Neutrophil (primary cell): ENCODE measurements around the gene PRKG1.

Source experiments
- H3K27ac ChIP-seq: fragments of 200-600 bp; sonication (generic); 2 replicates; pipeline ENCODE4 v1.5.1; 2016; ENCODE audit warnings: mild to moderate bottlenecking, moderate library complexity
- H3K27me3 ChIP-seq: fragments of 200-600 bp; sonication (generic); 2 replicates; pipeline ENCODE4 v1.6.0; 2016; ENCODE audit warnings: mild to moderate bottlenecking
- H3K36me3 ChIP-seq: fragments of 200-600 bp; sonication (generic); 2 replicates; pipeline ENCODE4 v1.5.1; 2017
- H3K4me1 ChIP-seq, 2 experiments: fragments of 200-600 bp in 1 of 2; sonication (generic) in 1 of 2; 1 replicate in 1 of 2; 2 replicates in 1 of 2; pipeline versions ENCODE4 v1.5.1 to v1.6.1; 2013 to 2016; ENCODE audit warnings: low read depth in 1 of 2, low read length in 1 of 2, mild to moderate bottlenecking in 1 of 2, moderate library complexity in 1 of 2; ENCODE audit not compliant: control insufficient read depth in 1 of 2, insufficient read depth in 1 of 2
- H3K4me3 ChIP-seq, 2 experiments: fragments of 200-600 bp in 1 of 2; sonication (generic) in 1 of 2; 1 replicate in 1 of 2; 2 replicates in 1 of 2; pipeline ENCODE4 v1.5.1; 2013 to 2016; ENCODE audit warnings: low read depth in 1 of 2, low read length in 1 of 2, mild to moderate bottlenecking in 1 of 2, moderate library complexity in 1 of 2
- H3K9me3 ChIP-seq: fragments of 200-600 bp; sonication (generic); 2 replicates; pipeline ENCODE4 v1.5.1; 2016
- CTCF ChIP-seq: fragments of 200-600 bp; sonication (generic); IDR thresholded peaks from 2 replicates; pipeline ENCODE4 v1.5.1; 2016; ENCODE audit warnings: antibody characterized with exemption

Gene PRKG1

GRCh38 chr10:51186361-51186760, 112.1 kb downstream of the PRKG1 start:
- Histone ChIP-seq H3K4me1 (no peaks in the 10 kb centered on the region), H3K9me3 (no peaks in the 10 kb centered on the region), H3K27ac (no peak overlapping the region), H3K27me3 (no peaks in the 10 kb centered on the region), H3K36me3 (no peaks in the 10 kb centered on the region), H3K4me3 (no peak overlapping the region)
- TF ChIP-seq CTCF: no peak

GRCh38 chr10:51188008-51188407, 113.7 kb downstream of the PRKG1 start:
- Histone ChIP-seq H3K9me3 (no peaks in the 10 kb centered on the region), H3K27me3 (no peaks in the 10 kb centered on the region), H3K27ac (no peak overlapping the region), H3K36me3 (no peaks in the 10 kb centered on the region), H3K4me3 (no peak overlapping the region), H3K4me1 (no peaks in the 10 kb centered on the region)
- TF ChIP-seq CTCF: no peak

- Histone ChIP-seq H3K27me3 (no peaks in the 10 kb centered on the region), H3K4me1 (no peaks in the 10 kb centered on the region), H3K9me3 (no peaks in the 10 kb centered on the region), H3K4me3 (no peak overlapping the region), H3K36me3 (no peaks in the 10 kb centered on the region), H3K27ac (no peak overlapping the region)
- no peak for TF ChIP-seq CTCF
Measured at GRCh38 chr10:51188866-51189265, 114.6 kb downstream of the PRKG1 start.

- Histone ChIP-seq H3K27ac (no peak overlapping the region), H3K4me3 (no peak overlapping the region), H3K27me3 (no peaks in the 10 kb centered on the region), H3K36me3 (no peaks in the 10 kb centered on the region), H3K9me3 (no peaks in the 10 kb centered on the region), H3K4me1 (no peaks in the 10 kb centered on the region)
- TF ChIP-seq CTCF: no peak
Measured at GRCh38 chr10:51196508-51197175, 122.4 kb downstream of the PRKG1 start.

- Histone ChIP-seq H3K9me3 (no peaks in the 10 kb centered on the region), H3K27me3 (no peaks in the 10 kb centered on the region), H3K36me3 (no peaks in the 10 kb centered on the region), H3K27ac (no peak overlapping the region), H3K4me3 (no peak overlapping the region), H3K4me1 (no peaks in the 10 kb centered on the region)
- no peak for TF ChIP-seq CTCF
Measured at GRCh38 chr10:51198170-51198569, 123.9 kb downstream of the PRKG1 start.
